H1 (cell line): ENCODE measurements around the gene SPOCK1. TPM values are rescaled to one million over a fixed set of nuclear protein-coding genes. Genes with fewer than 3 reads are reported as not detected.

Experiments
- CTCF ChIA-PET: fragments of 300-600 bp; sonication (Branson Sonifier 250); formaldehyde crosslinking; loops from one replicate; lab custom pipeline; 2021; ENCODE audit not compliant: partially characterized antibody; lab: Charles Lee
- POLR2A ChIA-PET: fragments of 300-600 bp; sonication (Branson Sonifier 250); formaldehyde crosslinking; loops from one replicate; lab custom pipeline; 2021; ENCODE audit warnings: inconsistent platforms; ENCODE audit not compliant: partially characterized antibody; lab: Charles Lee
- DNase-seq, 2 experiments: peaks; one replicate each; pipeline versions ENCODE4 v3.0.0 to v3.0.0-alpha.2; 2010 to 2022; ENCODE audit warnings: low spot score in 2 of 2, low read depth in 1 of 2, mixed read lengths in 1 of 2
- FAIRE-seq: peaks from 2 replicates; lab custom pipeline; 2011; peaks lifted over from hg19 to GRCh38; lab: Jason Lieb, UNC
- H2AFZ ChIP-seq: 2 replicates; pipeline ENCODE4 v1.8.1; 2012; ENCODE audit warnings: low read length, inconsistent platforms
- H2AK5ac ChIP-seq: 2 replicates; pipeline ENCODE4 v1.6.1; 2013; ENCODE audit warnings: low read depth, low read length
- H2BK120ac ChIP-seq: replicated peaks from 2 replicates; pipeline ENCODE3; 2013; ENCODE audit warnings: low read depth, low read length, inconsistent platforms
- H2BK12ac ChIP-seq: 2 replicates; pipeline ENCODE4 v1.6.1; 2013; ENCODE audit warnings: low read depth, low read length
- H2BK15ac ChIP-seq: 2 replicates; pipeline ENCODE4 v1.6.1; 2013; ENCODE audit warnings: low read length
- H2BK20ac ChIP-seq: 2 replicates; pipeline ENCODE4 v1.6.1; 2013; ENCODE audit warnings: low read length
- H2BK5ac ChIP-seq: 2 replicates; pipeline ENCODE4 v1.6.1; 2013; ENCODE audit warnings: low read depth, low read length
- H3K14ac ChIP-seq: 2 replicates; pipeline ENCODE4 v1.6.1; 2013; ENCODE audit warnings: inconsistent platforms; ENCODE audit not compliant: insufficient read length
- H3K18ac ChIP-seq: 2 replicates; pipeline ENCODE4 v1.6.1; 2013; ENCODE audit warnings: low read length; ENCODE audit errors: extremely low read depth
- H3K23ac ChIP-seq: 2 replicates; pipeline ENCODE4 v1.6.1; 2013; ENCODE audit warnings: inconsistent platforms; ENCODE audit not compliant: insufficient read length
- H3K23me2 ChIP-seq: 2 replicates; pipeline ENCODE4 v1.6.1; 2013; ENCODE audit warnings: low read depth, low read length
- H3K27ac ChIP-seq: 2 replicates; pipeline ENCODE4 v1.6.1; 2011; ENCODE audit warnings: low read depth, low read length, inconsistent platforms
- H3K27me3 ChIP-seq, 4 experiments: replicated peaks in 1 of 4; 1 replicate in 1 of 4; 2 replicates in 3 of 4; pipeline versions ENCODE4 v1.6.1 to v1.8.1; 2011 to 2013; ENCODE audit warnings: low read length in 3 of 4, mild to moderate bottlenecking in 3 of 4, inconsistent platforms in 2 of 4, mixed read lengths in 2 of 4, moderate library complexity in 1 of 4; ENCODE audit not compliant: control insufficient read depth in 3 of 4, insufficient read depth in 3 of 4; ENCODE audit errors: extremely low read depth in 1 of 4
- H3K36me3 ChIP-seq, 4 experiments: 2 replicates each; pipeline versions ENCODE4 v1.6.1 to v1.8.1; 2011 to 2013; ENCODE audit warnings: mild to moderate bottlenecking in 4 of 4, low read length in 3 of 4, moderate library complexity in 2 of 4, control low read depth in 1 of 4, inconsistent platforms in 1 of 4; ENCODE audit not compliant: insufficient read depth in 4 of 4, control insufficient read depth in 2 of 4
- H3K4ac ChIP-seq: replicated peaks from 2 replicates; pipeline ENCODE3; 2013; ENCODE audit warnings: low read length, low read depth, mixed read lengths, inconsistent platforms; ENCODE audit not compliant: insufficient read length
- H3K4me1 ChIP-seq, 4 experiments: replicated peaks in 1 of 4; 1 replicate in 1 of 4; 2 replicates in 3 of 4; pipeline versions ENCODE4 v1.6.1 to v1.8.1; 2011 to 2013; ENCODE audit warnings: low read length in 3 of 4, inconsistent platforms in 2 of 4, mixed read lengths in 1 of 4; ENCODE audit not compliant: insufficient read depth in 4 of 4, control insufficient read depth in 3 of 4
- H3K4me2 ChIP-seq, 2 experiments: 2 replicates each; pipeline versions ENCODE4 v1.6.1 to v1.8.1; 2011 to 2013; ENCODE audit warnings: low read depth in 2 of 2, low read length in 2 of 2, control low read depth in 1 of 2, inconsistent platforms in 1 of 2, mild to moderate bottlenecking in 1 of 2; ENCODE audit not compliant: insufficient read depth in 1 of 2
- H3K4me3 ChIP-seq, 4 experiments: fragments of 200-600, 300-600 bp in 1 of 4; sonication (generic), shearing (Covaris generic), sonication (Bioruptor Twin) in 1 of 4; 2 replicates each; pipeline versions ENCODE4 v1.5.1 to v1.8.1; 2011 to 2016; ENCODE audit warnings: low read length in 4 of 4, low read depth in 3 of 4, control low read depth in 2 of 4, inconsistent platforms in 2 of 4, mild to moderate bottlenecking in 2 of 4, mixed read lengths in 1 of 4, moderate library complexity in 1 of 4; ENCODE audit not compliant: insufficient read depth in 2 of 4; ENCODE audit errors: extremely low read depth in 1 of 4
- H3K56ac ChIP-seq: replicated peaks from 2 replicates; pipeline ENCODE3; 2013; ENCODE audit warnings: low read depth, mild to moderate bottlenecking, mixed read lengths, low read length, inconsistent platforms; ENCODE audit not compliant: insufficient read length
- H3K79me1 ChIP-seq: 2 replicates; pipeline ENCODE4 v1.6.1; 2013; ENCODE audit warnings: low read depth, low read length, control low read depth
- H3K79me2 ChIP-seq, 2 experiments: 2 replicates each; pipeline versions ENCODE4 v1.6.1 to v1.8.1; 2012 to 2013; ENCODE audit warnings: low read length in 2 of 2, mild to moderate bottlenecking in 2 of 2, inconsistent platforms in 1 of 2; ENCODE audit not compliant: insufficient read depth in 2 of 2, control insufficient read depth in 1 of 2
- H3K9ac ChIP-seq, 4 experiments: replicated peaks in 1 of 4; 1 replicate in 1 of 4; 2 replicates in 3 of 4; pipeline versions ENCODE4 v1.6.1 to v1.8.1; 2011 to 2013; ENCODE audit warnings: low read depth in 3 of 4, low read length in 3 of 4, control low read depth in 2 of 4, mild to moderate bottlenecking in 2 of 4, moderate library complexity in 2 of 4, inconsistent platforms in 1 of 4; ENCODE audit errors: extremely low read depth in 1 of 4
- H3K9me3 ChIP-seq, 2 experiments: 2 replicates each; pipeline versions ENCODE4 v1.6.1 to v1.8.1; 2012 to 2013; ENCODE audit warnings: mild to moderate bottlenecking in 2 of 2, moderate library complexity in 2 of 2, control low read depth in 1 of 2, inconsistent platforms in 1 of 2, low read depth in 1 of 2, low read length in 1 of 2, mixed read lengths in 1 of 2; ENCODE audit not compliant: insufficient read depth in 2 of 2
- H4K20me1 ChIP-seq, 2 experiments: replicated peaks in 1 of 2; 2 replicates each; pipeline versions ENCODE3 to v1.8.1; 2011 to 2013; ENCODE audit warnings: inconsistent platforms in 2 of 2, low read length in 2 of 2, mild to moderate bottlenecking in 1 of 2; ENCODE audit not compliant: insufficient read depth in 2 of 2, control insufficient read depth in 1 of 2
- H4K5ac ChIP-seq: 2 replicates; pipeline ENCODE4 v1.6.1; 2013; ENCODE audit warnings: low read length, low read depth, mixed read lengths, inconsistent platforms; ENCODE audit not compliant: insufficient read length
- H4K8ac ChIP-seq: 2 replicates; pipeline ENCODE4 v1.8.0; 2013; ENCODE audit warnings: mild to moderate bottlenecking, moderate library complexity, low read length, inconsistent platforms; ENCODE audit not compliant: insufficient read depth; ENCODE audit errors: extremely low read depth
- H4K91ac ChIP-seq: replicated peaks from 2 replicates; pipeline ENCODE3; 2013; ENCODE audit warnings: low read length, mixed read lengths, inconsistent platforms; ENCODE audit not compliant: insufficient read length
- BRCA1 ChIP-seq: IDR thresholded peaks from 2 replicates; pipeline ENCODE4 v1.6.1; 2012; ENCODE audit warnings: low read depth, low read length, improper control_type of control experiment
- RAD21 ChIP-seq, 2 experiments: IDR thresholded peaks in 1 of 2; conservative IDR thresholded peaks in 1 of 2; 2 replicates each; pipeline ENCODE4 v1.6.1; 2011; ENCODE audit warnings: low read depth in 2 of 2, low read length in 2 of 2, improper control_type of control experiment in 1 of 2, inconsistent platforms in 1 of 2, mild to moderate bottlenecking in 1 of 2, moderate library complexity in 1 of 2
- WGBS, 2 experiments: shearing (Covaris generic) in 1 of 2; methylation state at CpG; one replicate each; pipeline versions ENCODE4 v1.1.6 to v1.1.7; 2013 to 2015; ENCODE audit warnings: low lambda C conversion rate in 2 of 2, mixed read lengths in 2 of 2, inconsistent platforms in 1 of 2, low coverage in 1 of 2, missing lambda C conversion rate in 1 of 2; ENCODE audit not compliant: insufficient replicate concordance in 2 of 2, insufficient coverage in 1 of 2, insufficient read length in 1 of 2; ENCODE audit errors: extremely low coverage in 1 of 2, missing lambda C conversion rate in 1 of 2; 5-methylcytosine and 5-hydroxymethylcytosine counted together
- polyA plus RNA-seq, 7 experiments: library from polyadenylated mRNA; depleted of rRNA in 3 of 7; stranded (reverse) in 5 of 7; unstranded in 2 of 7; fragments of >200 nt in 5 of 7; fragments of 200-250 nt in 2 of 7; gene quantifications; 1 replicate in 5 of 7; 2 replicates in 1 of 7; 4 replicates in 1 of 7; pipeline versions ENCODE4 v1.2.1 to v1.2.3, GENCODE V29; 2011 to 2013; ENCODE audit warnings: missing spikeins in 2 of 7, mixed read lengths in 2 of 7
- total RNA-seq: library from RNA; stranded (reverse); fragmentation: NEBNext Ultra II Directional; extraction: Animal tissue kit (Norgen Biotek cat#: 25700); gene quantifications from 2 replicates; pipeline ENCODE4 v1.2.1, GENCODE V29; 2021
- TF ChIP-seq, protein P1 (sequence below), 3 experiments: IDR thresholded peaks; 1 replicate in 2 of 3; 2 replicates in 1 of 3; pipeline versions ENCODE4 v1.5.1 to v1.6.1; 2011; ENCODE audit warnings: low read length in 3 of 3, mild to moderate bottlenecking in 3 of 3, inconsistent platforms in 2 of 3, low read depth in 1 of 3, moderate library complexity in 1 of 3; ENCODE audit not compliant: insufficient read depth in 1 of 3; ENCODE audit errors: control extremely low read depth in 1 of 3

Gene SPOCK1
- total and polyA plus RNA-seq, 2 of the 8 experiments (the other 6 are each of a cell fraction or from before 2014, with no cell fraction given) = 6.9 to 18.1 TPM

DNA sequence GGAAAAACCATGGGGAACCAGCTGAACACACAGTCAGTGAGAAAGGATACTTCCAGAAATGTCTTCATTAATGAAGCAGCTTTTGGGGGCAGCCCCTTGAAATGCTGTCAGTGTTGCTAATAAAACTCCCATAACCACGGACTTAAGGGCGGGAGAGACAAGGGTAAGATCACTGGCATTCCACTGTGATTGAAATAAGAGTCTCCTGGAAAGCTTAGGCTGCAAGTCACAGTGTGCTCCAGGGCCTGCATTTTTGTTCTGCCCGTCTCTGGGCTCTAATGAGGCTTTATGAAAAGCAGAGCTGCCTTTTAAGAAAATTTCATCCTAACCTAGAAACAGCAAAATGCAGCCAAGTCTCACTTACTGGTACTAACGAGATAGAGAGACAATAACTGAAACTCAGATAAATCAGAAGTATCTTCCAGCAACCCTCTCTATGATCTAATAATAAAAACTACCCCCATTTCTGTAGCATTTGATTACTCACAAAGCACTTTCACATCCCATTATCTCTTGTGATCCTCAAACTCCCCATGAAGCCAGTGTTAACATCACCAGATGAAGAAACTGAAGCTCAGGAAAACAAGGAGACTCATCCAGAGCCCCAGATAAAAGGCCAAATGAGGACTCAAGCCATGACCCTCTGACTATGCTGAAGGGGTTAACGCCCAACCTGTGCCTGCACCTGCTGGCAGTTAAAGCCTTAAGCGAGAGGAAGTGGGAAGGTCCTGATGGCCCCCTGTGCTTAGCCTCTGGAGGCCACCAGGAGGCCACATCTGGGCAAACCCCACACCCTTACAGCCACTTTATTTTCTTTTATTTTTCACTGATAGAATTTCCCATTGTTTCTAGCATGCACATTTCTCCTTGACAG, 37.5 kb downstream of the SPOCK1 start:
- H2BK15ac ChIP-seq = no peak overlapping the region
- peaks cover 0 to 3% (median 0%) of the 10 kb centered on the region in 4 experiments; a peak in 1 of 7 replicates for H3K4me1 ChIP-seq
- no peaks in the 10 kb centered on the region for H3K23me2 ChIP-seq
- H3K4ac ChIP-seq = no peak overlapping the region
- H3K4me2 ChIP-seq = no peak overlapping the region
- DNase-seq = peak in 1 of 2 experiments; percentile 19
- H3K23ac ChIP-seq = no peak overlapping the region
- FAIRE-seq = peak; percentile 39
- H2BK20ac ChIP-seq = no peak overlapping the region
- H3K79me2 ChIP-seq = no peaks in the 10 kb centered on the region
- H3K18ac ChIP-seq = no peak overlapping the region
- no peaks in the 10 kb centered on the region for H4K20me1 ChIP-seq
- H4K91ac ChIP-seq = no peak overlapping the region
- TF ChIP-seq, protein P1, sequence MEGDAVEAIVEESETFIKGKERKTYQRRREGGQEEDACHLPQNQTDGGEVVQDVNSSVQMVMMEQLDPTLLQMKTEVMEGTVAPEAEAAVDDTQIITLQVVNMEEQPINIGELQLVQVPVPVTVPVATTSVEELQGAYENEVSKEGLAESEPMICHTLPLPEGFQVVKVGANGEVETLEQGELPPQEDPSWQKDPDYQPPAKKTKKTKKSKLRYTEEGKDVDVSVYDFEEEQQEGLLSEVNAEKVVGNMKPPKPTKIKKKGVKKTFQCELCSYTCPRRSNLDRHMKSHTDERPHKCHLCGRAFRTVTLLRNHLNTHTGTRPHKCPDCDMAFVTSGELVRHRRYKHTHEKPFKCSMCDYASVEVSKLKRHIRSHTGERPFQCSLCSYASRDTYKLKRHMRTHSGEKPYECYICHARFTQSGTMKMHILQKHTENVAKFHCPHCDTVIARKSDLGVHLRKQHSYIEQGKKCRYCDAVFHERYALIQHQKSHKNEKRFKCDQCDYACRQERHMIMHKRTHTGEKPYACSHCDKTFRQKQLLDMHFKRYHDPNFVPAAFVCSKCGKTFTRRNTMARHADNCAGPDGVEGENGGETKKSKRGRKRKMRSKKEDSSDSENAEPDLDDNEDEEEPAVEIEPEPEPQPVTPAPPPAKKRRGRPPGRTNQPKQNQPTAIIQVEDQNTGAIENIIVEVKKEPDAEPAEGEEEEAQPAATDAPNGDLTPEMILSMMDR (IDR thresholded peaks at IDR 0.05; ENCODE audit: control extremely low read depth in 1 of 3, insufficient read depth in 1 of 3, low read depth in 1 of 3, low read length in 3 of 3) = peak; percentile 36 to 57 (median 55)
- TF ChIP-seq RAD21 (IDR thresholded peaks at IDR 0.05 in 1 of 2, conservative IDR thresholded peaks at IDR 0.05 in 1 of 2; ENCODE audit: low read depth in 2 of 2, low read length in 2 of 2) (peak; percentile 26 to 43; a peak in 3 of 4 replicates), BRCA1 (no peak)
- CTCF ChIA-PET = interaction anchor here (1.0 to 2.6 kb wide), 16 partner anchors 8 to 386 kb away, joined by 3 to 12 read pairs (median 4); no protein-coding TSS in a partner anchor
- no peaks in the 10 kb centered on the region for H3K9me3 ChIP-seq
- no peak overlapping the region for H3K56ac ChIP-seq
- POLR2A ChIA-PET = no interaction called here
- no peak overlapping the region for H2BK12ac ChIP-seq
- no peaks in the 10 kb centered on the region for H3K79me1 ChIP-seq
- no peak overlapping the region for H2BK5ac ChIP-seq
- H3K36me3 ChIP-seq = no peaks in the 10 kb centered on the region
- no peak overlapping the region for H2BK120ac ChIP-seq
- H2AK5ac ChIP-seq = no peak overlapping the region
- H2AFZ ChIP-seq = no peak overlapping the region
- H3K14ac ChIP-seq = no peak overlapping the region
- no peak overlapping the region for H3K4me3 ChIP-seq
- no peak overlapping the region for H3K27ac ChIP-seq
- WGBS, 2 experiments = 77% methylated on average over 6 of the region's 6 CpGs; no CpG with 5 or more reads in 1 of the 2 experiments
- H4K8ac ChIP-seq = no peak overlapping the region
- H4K5ac ChIP-seq = no peak overlapping the region
- H3K9ac ChIP-seq = no peak overlapping the region
- no peaks in the 10 kb centered on the region for H3K27me3 ChIP-seq
